ENCODE data around the gene CELF3. TPM values are rescaled to one million over a fixed set of nuclear protein-coding genes. Genes with fewer than 3 reads are reported as not detected.

Gene CELF3
- polyA plus RNA-seq, 1 of the 3 experiments (the other 2 are of a cell fraction): 0.25 TPM

- Histone ChIP-seq H3K9me2 (no peaks in the 10 kb centered on the region), H3K4me3 (ENCODE audit: low read depth in 2 of 2, low read length in 1 of 2) (no peak overlapping the region), H2AFZ (ENCODE audit: low read depth) (no peak overlapping the region), H3F3A (replicated peaks; ENCODE audit: insufficient read depth) (no peaks in the 10 kb centered on the region), H3K4me1 (ENCODE audit: control insufficient read depth in 1 of 2, insufficient read depth in 2 of 2, low read depth in 1 of 2, low read length in 1 of 2) (peaks cover 0 to 3% of the 10 kb centered on the region in 2 experiments; a peak in 1 of 4 replicates), H3K4me2 (no peak overlapping the region), H3K9me3 (no peaks in the 10 kb centered on the region), H3K27ac (ENCODE audit: low read depth in 2 of 2, low read length in 1 of 2) (no peak overlapping the region), H3K27me3 (ENCODE audit: insufficient read depth) (no peaks in the 10 kb centered on the region), H3K9ac (no peak overlapping the region), H4K20me1 (ENCODE audit: insufficient read depth) (no peaks in the 10 kb centered on the region), H3K79me2 (ENCODE audit: insufficient read depth) (no peaks in the 10 kb centered on the region), H3K36me3 (replicated peaks in 1 of 2; ENCODE audit: control insufficient read depth in 1 of 2, insufficient read depth in 2 of 2, low read length in 1 of 2) (peaks cover 23 to 28% of the 10 kb centered on the region in 2 experiments)
- ChIA-PET CTCF (interaction anchor here (0.6 kb wide), 1 partner anchor 80 kb away, joined by 4 read pairs; no protein-coding TSS in a partner anchor), POLR2A (no interaction called here)
- no peak for DNase-seq
- TF ChIP-seq NRF1 (IDR thresholded peaks at IDR 0.05; ENCODE audit: low read depth, low read length) (no peak), FOSL2 (IDR thresholded peaks at IDR 0.05; ENCODE audit: borderline replicate concordance, low read depth) (peak; percentile 40; the same call in 1 of the 2 replicates), TAF1 (IDR thresholded peaks at IDR 0.05; ENCODE audit: borderline replicate concordance, low read depth, low read length) (no peak), JUND (IDR thresholded peaks at IDR 0.05) (peak; percentile 19; the same call in 1 of the 2 replicates), CTCF (IDR thresholded peaks at IDR 0.05) (no peak), MEF2A (IDR thresholded peaks at IDR 0.05; ENCODE audit: borderline replicate concordance, low read depth) (no peak), TCF12 (IDR thresholded peaks at IDR 0.05) (no peak)
- WGBS (ENCODE audit: low lambda C conversion rate): 90% methylated on average over 1 of the region's 1 CpG
These were observed 39.7 kb upstream of the CELF3 start for GRCh38 chr1:151756291-151756690.

- no peaks in the 10 kb centered on the region for H3K4me1 ChIP-seq (ENCODE audit: control insufficient read depth in 1 of 2, insufficient read depth in 2 of 2, low read depth in 1 of 2, low read length in 1 of 2)
- H3K27ac ChIP-seq (ENCODE audit: low read depth in 2 of 2, low read length in 1 of 2): no peak overlapping the region
- CTCF ChIA-PET: interaction anchor here (1.3 kb wide), 1 partner anchor 25 kb away, joined by 3 read pairs; the partner anchor contains the start of gene CELF3
- POLR2A ChIA-PET: no interaction called here
- H2AFZ ChIP-seq (ENCODE audit: low read depth): no peak overlapping the region
- H3K4me3 ChIP-seq (ENCODE audit: low read depth in 2 of 2, low read length in 1 of 2): no peak overlapping the region
- no peaks in the 10 kb centered on the region for H4K20me1 ChIP-seq (ENCODE audit: insufficient read depth)
- no peak overlapping the region for H3K9ac ChIP-seq
- no peaks in the 10 kb centered on the region for H3K79me2 ChIP-seq (ENCODE audit: insufficient read depth)
- 44% methylated on average over 4 of the region's 4 CpGs for WGBS (ENCODE audit: low lambda C conversion rate)
- no peaks in the 10 kb centered on the region for H3K9me3 ChIP-seq
- H3F3A ChIP-seq (replicated peaks; ENCODE audit: insufficient read depth): no peaks in the 10 kb centered on the region
- no peaks in the 10 kb centered on the region for H3K36me3 ChIP-seq (replicated peaks in 1 of 2; ENCODE audit: control insufficient read depth in 1 of 2, insufficient read depth in 2 of 2, low read length in 1 of 2)
- TF ChIP-seq GATA2 (CRISPR knock-in tag; IDR thresholded peaks at IDR 0.05) (no peak), GABPA (IDR thresholded peaks at IDR 0.05; ENCODE audit: low read depth) (no peak), MAX (IDR thresholded peaks at IDR 0.05; ENCODE audit: low read depth) (no peak), SMC3 (IDR thresholded peaks at IDR 0.05; ENCODE audit: low read depth, low read length) (no peak), MEF2A (IDR thresholded peaks at IDR 0.05; ENCODE audit: borderline replicate concordance, low read depth) (no peak), ELF1 (IDR thresholded peaks at IDR 0.05) (no peak), EZH2phosphoT487 (IDR thresholded peaks at IDR 0.05; ENCODE audit: borderline replicate concordance, low read depth) (no peak), TAF1 (IDR thresholded peaks at IDR 0.05; ENCODE audit: borderline replicate concordance, low read depth, low read length) (no peak)
- TF ChIP-seq, protein P1, sequence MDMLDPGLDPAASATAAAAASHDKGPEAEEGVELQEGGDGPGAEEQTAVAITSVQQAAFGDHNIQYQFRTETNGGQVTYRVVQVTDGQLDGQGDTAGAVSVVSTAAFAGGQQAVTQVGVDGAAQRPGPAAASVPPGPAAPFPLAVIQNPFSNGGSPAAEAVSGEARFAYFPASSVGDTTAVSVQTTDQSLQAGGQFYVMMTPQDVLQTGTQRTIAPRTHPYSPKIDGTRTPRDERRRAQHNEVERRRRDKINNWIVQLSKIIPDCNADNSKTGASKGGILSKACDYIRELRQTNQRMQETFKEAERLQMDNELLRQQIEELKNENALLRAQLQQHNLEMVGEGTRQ (IDR thresholded peaks at IDR 0.05; ENCODE audit: borderline replicate concordance, low read depth, low read length): no peak
- TF ChIP-seq, protein P2, sequence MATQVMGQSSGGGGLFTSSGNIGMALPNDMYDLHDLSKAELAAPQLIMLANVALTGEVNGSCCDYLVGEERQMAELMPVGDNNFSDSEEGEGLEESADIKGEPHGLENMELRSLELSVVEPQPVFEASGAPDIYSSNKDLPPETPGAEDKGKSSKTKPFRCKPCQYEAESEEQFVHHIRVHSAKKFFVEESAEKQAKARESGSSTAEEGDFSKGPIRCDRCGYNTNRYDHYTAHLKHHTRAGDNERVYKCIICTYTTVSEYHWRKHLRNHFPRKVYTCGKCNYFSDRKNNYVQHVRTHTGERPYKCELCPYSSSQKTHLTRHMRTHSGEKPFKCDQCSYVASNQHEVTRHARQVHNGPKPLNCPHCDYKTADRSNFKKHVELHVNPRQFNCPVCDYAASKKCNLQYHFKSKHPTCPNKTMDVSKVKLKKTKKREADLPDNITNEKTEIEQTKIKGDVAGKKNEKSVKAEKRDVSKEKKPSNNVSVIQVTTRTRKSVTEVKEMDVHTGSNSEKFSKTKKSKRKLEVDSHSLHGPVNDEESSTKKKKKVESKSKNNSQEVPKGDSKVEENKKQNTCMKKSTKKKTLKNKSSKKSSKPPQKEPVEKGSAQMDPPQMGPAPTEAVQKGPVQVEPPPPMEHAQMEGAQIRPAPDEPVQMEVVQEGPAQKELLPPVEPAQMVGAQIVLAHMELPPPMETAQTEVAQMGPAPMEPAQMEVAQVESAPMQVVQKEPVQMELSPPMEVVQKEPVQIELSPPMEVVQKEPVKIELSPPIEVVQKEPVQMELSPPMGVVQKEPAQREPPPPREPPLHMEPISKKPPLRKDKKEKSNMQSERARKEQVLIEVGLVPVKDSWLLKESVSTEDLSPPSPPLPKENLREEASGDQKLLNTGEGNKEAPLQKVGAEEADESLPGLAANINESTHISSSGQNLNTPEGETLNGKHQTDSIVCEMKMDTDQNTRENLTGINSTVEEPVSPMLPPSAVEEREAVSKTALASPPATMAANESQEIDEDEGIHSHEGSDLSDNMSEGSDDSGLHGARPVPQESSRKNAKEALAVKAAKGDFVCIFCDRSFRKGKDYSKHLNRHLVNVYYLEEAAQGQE (IDR thresholded peaks at IDR 0.05; ENCODE audit: low read depth, low read length): no peak
- TF ChIP-seq, protein P3, sequence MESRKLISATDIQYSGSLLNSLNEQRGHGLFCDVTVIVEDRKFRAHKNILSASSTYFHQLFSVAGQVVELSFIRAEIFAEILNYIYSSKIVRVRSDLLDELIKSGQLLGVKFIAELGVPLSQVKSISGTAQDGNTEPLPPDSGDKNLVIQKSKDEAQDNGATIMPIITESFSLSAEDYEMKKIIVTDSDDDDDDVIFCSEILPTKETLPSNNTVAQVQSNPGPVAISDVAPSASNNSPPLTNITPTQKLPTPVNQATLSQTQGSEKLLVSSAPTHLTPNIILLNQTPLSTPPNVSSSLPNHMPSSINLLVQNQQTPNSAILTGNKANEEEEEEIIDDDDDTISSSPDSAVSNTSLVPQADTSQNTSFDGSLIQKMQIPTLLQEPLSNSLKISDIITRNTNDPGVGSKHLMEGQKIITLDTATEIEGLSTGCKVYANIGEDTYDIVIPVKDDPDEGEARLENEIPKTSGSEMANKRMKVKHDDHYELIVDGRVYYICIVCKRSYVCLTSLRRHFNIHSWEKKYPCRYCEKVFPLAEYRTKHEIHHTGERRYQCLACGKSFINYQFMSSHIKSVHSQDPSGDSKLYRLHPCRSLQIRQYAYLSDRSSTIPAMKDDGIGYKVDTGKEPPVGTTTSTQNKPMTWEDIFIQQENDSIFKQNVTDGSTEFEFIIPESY (IDR thresholded peaks at IDR 0.05; ENCODE audit: borderline replicate concordance, low read depth): no peak
- no peak for DNase-seq
- no peaks in the 10 kb centered on the region for H3K9me2 ChIP-seq
- H3K27me3 ChIP-seq (ENCODE audit: insufficient read depth): peaks cover 34% of the 10 kb centered on the region; the same call in 1 of the 2 replicates
- no peak overlapping the region for H3K4me2 ChIP-seq
These were observed 24.9 kb upstream of the CELF3 start for GRCh38 chr1:151741516-151741915.

Data from SK-N-SH (cell line).